Measurements from ENCODE around the gene WDTC1.

- TF ChIP-seq POLR2A (IDR thresholded peaks at IDR 0.05): no peak
- no peak for TF ChIP-seq CTCF (IDR thresholded peaks at IDR 0.05)
- no peak for TF ChIP-seq EP300 (IDR thresholded peaks at IDR 0.05)
Observed at GRCh38 chr1:27302612-27303011, 68.2 kb downstream of the WDTC1 start.

Data from ovary (tissue), 3 donors.